Chondrocyte (in vitro differentiated cells): ENCODE data around the gene ITGA4. TPM values are rescaled to one million over a fixed set of nuclear protein-coding genes. Genes with fewer than 3 reads are reported as not detected.

ENCODE experiments used
- DNase-seq: peaks from one replicate; pipeline ENCODE4 v3.0.0; 2021; ENCODE audit warnings: mixed read lengths, low spot score
- H3K27ac Mint-ChIP-seq: one replicate; pipeline ENCODE4 v1.8.0; 2021; ENCODE audit warnings: mild to moderate bottlenecking, moderate library complexity, mixed read lengths; ENCODE audit not compliant: unreplicated experiment
- H3K27me3 Mint-ChIP-seq: 2 replicates; pipeline ENCODE4 v1.8.0; 2021; ENCODE audit warnings: low read depth, mixed read lengths
- H3K36me3 Mint-ChIP-seq: 2 replicates; pipeline ENCODE4 v1.8.0; 2021; ENCODE audit warnings: low read depth, mixed read lengths
- H3K4me1 Mint-ChIP-seq: 2 replicates; pipeline ENCODE4 v1.8.0; 2021; ENCODE audit warnings: low read depth, mild to moderate bottlenecking, mixed read lengths
- H3K4me3 Mint-ChIP-seq: one replicate; pipeline ENCODE4 v1.8.0; 2021; ENCODE audit warnings: mild to moderate bottlenecking, moderate library complexity, mixed read lengths; ENCODE audit not compliant: unreplicated experiment
- H3K9me3 Mint-ChIP-seq: 2 replicates; pipeline ENCODE4 v1.8.0; 2021; ENCODE audit warnings: low read depth, mixed read lengths
- total RNA-seq: library from RNA; stranded (reverse); gene quantifications from 3 replicates; pipeline ENCODE4 v1.2.1, GENCODE V29; 2021
- TF ChIP-seq, protein P1 (sequence below): fragments of 200-600 bp; sonication (generic); IDR thresholded peaks from 2 replicates; pipeline ENCODE4 v1.5.0; 2021; ENCODE audit warnings: antibody characterized with exemption, mild to moderate bottlenecking, moderate library complexity

ITGA4 gene
- total RNA-seq, 1 donor from 2014 or later = 23.0 TPM

DNA sequence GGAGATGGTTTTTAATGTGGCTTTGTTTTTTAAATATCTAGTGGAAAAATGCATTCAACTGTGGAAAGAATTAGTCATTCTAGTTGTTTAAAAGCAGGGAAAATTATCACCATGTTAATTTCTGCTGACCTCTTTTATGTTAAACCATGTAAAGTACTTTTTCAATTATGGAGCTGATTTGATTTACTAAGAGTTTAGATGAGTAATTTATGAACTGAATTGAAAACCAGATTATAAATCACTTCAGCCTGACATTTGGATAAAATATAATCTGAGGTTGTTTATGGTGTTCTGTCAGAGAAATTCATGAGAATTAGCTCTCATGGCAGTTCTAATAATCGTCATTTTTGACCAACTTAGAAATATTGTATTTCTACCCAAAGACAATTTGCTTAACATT, 11.6 kb downstream of the ITGA4 start:
- Mint-ChIP-seq H3K27me3 (no peaks in the 10 kb centered on the region), H3K9me3 (no peaks in the 10 kb centered on the region)
- DNase-seq = no peak

GRCh38 chr2:181471226-181471625, 14.0 kb downstream of the ITGA4 start:
- Mint-ChIP-seq H3K4me3 (no peak overlapping the region), H3K9me3 (no peaks in the 10 kb centered on the region), H3K27ac (no peak overlapping the region), H3K36me3 (peaks cover 2% of the 10 kb centered on the region), H3K4me1 (no peaks in the 10 kb centered on the region), H3K27me3 (no peaks in the 10 kb centered on the region)
- DNase-seq = no peak
- TF ChIP-seq, protein P1, sequence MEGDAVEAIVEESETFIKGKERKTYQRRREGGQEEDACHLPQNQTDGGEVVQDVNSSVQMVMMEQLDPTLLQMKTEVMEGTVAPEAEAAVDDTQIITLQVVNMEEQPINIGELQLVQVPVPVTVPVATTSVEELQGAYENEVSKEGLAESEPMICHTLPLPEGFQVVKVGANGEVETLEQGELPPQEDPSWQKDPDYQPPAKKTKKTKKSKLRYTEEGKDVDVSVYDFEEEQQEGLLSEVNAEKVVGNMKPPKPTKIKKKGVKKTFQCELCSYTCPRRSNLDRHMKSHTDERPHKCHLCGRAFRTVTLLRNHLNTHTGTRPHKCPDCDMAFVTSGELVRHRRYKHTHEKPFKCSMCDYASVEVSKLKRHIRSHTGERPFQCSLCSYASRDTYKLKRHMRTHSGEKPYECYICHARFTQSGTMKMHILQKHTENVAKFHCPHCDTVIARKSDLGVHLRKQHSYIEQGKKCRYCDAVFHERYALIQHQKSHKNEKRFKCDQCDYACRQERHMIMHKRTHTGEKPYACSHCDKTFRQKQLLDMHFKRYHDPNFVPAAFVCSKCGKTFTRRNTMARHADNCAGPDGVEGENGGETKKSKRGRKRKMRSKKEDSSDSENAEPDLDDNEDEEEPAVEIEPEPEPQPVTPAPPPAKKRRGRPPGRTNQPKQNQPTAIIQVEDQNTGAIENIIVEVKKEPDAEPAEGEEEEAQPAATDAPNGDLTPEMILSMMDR = no peak

More for the DNA sequence above, 11.6 kb downstream of the ITGA4 start:
- H3K4me1 Mint-ChIP-seq = peaks cover 8% of the 10 kb centered on the region
- H3K4me3 Mint-ChIP-seq = no peak overlapping the region
- H3K36me3 Mint-ChIP-seq = no peaks in the 10 kb centered on the region
- TF ChIP-seq, protein P1 = no peak
- H3K27ac Mint-ChIP-seq = no peak overlapping the region

DNA sequence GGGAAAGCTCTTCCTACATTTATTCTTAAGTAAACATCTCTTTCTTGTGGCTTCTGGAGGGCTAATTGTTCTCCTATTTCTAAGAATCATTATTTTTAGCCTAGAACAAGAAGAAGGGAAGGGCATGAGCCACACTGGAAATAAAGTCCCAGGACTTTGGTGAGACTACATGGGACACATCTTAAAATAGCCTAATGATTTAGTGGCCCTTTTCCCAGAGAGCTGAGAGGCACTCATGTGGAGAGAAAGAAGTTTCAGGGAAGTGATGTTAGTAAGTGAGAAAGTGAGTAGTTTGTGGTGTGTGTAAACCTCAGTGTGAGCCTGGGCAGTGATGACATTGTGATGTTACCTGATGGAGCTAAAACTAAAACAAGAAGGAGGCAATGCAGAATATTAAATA, 14.6 kb downstream of the ITGA4 start:
- TF ChIP-seq, protein P1 = no peak
- Mint-ChIP-seq H3K4me1 (no peaks in the 10 kb centered on the region), H3K36me3 (peaks cover 3% of the 10 kb centered on the region), H3K4me3 (no peak overlapping the region), H3K27ac (no peak overlapping the region), H3K9me3 (peaks cover 4% of the 10 kb centered on the region), H3K27me3 (no peaks in the 10 kb centered on the region)
- no peak for DNase-seq

DNA sequence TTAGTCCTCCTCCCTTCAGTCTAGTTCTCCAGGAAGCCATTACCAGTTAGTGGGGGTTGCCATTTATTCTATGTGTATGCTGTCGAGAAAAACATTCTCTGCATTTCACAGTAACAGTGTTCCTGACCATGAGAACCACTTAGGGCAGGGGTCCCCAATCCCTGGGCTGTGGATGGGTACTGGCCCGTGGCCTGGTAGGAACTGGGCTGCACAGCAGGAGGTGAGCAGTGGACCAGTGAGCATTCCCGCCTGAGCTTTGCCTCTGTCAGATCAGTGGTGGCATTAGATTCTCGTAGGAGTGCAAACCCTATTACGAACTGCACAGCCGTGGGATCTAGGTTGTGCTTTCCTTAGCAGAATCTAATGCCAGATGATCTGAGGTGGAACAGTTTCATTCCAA, 15.8 kb downstream of the ITGA4 start:
- Mint-ChIP-seq H3K36me3 (peaks cover 3% of the 10 kb centered on the region), H3K27ac (no peak overlapping the region), H3K9me3 (peaks cover 4% of the 10 kb centered on the region), H3K4me1 (no peaks in the 10 kb centered on the region), H3K27me3 (no peaks in the 10 kb centered on the region), H3K4me3 (no peak overlapping the region)
- TF ChIP-seq, protein P1 = no peak
- DNase-seq = no peak

- H3K9me3 Mint-ChIP-seq = peaks cover 4% of the 10 kb centered on the region
- no peak overlapping the region for H3K4me3 Mint-ChIP-seq
- TF ChIP-seq, protein P1 = no peak
- H3K27me3 Mint-ChIP-seq = no peaks in the 10 kb centered on the region
- H3K27ac Mint-ChIP-seq = no peak overlapping the region
- peaks cover 3% of the 10 kb centered on the region for H3K36me3 Mint-ChIP-seq
- DNase-seq = no peak
- peaks cover under 1% of the 10 kb centered on the region for H3K4me1 Mint-ChIP-seq
These were observed 17.2 kb downstream of the ITGA4 start for GRCh38 chr2:181474222-181474881.
